GM23338 (cell line): ENCODE data around the gene CFAP97D2. TPM values are rescaled to one million over a fixed set of nuclear protein-coding genes. Genes with fewer than 3 reads are reported as not detected.

Source experiments
- ATAC-seq: fragments of 200-7000 bp; cut with Tn5 transposase; 3 replicates; pipeline ENCODE4 v1.9.1; 2020
- DNase-seq: peaks from one replicate; pipeline ENCODE4 v3.0.0-alpha.2; 2015; ENCODE audit warnings: low spot score
- H2AFZ ChIP-seq: fragments of 200-600 bp; sonication (generic); 2 replicates; pipeline ENCODE4 v1.8.0; 2016; ENCODE audit warnings: antibody characterized with exemption, mild to moderate bottlenecking, moderate library complexity
- H3F3A ChIP-seq: fragments of 200-600 bp; sonication (generic); replicated peaks from 2 replicates; pipeline ENCODE4 v1.8.0; 2017; ENCODE audit warnings: antibody characterized with exemption, mixed run types, low read depth
- H3K27ac ChIP-seq: fragments of 200-600 bp; sonication (generic); 2 replicates; pipeline ENCODE4 v1.6.1; 2016; ENCODE audit warnings: low read depth
- H3K27me3 ChIP-seq: fragments of 200-600 bp; sonication (generic); 2 replicates; pipeline ENCODE4 v1.8.0; 2016; ENCODE audit warnings: mild to moderate bottlenecking, mixed run types, moderate library complexity; ENCODE audit not compliant: insufficient read depth
- H3K36me3 ChIP-seq: fragments of 200-600 bp; sonication (generic); 2 replicates; pipeline ENCODE4 v1.8.0; 2016; ENCODE audit warnings: mild to moderate bottlenecking; ENCODE audit not compliant: insufficient read depth
- H3K4me1 ChIP-seq: fragments of 200-600 bp; sonication (generic); 2 replicates; pipeline ENCODE4 v1.8.0; 2016; ENCODE audit warnings: mild to moderate bottlenecking, moderate library complexity; ENCODE audit not compliant: insufficient read depth
- H3K4me2 ChIP-seq: fragments of 200-600 bp; sonication (generic); 2 replicates; pipeline ENCODE4 v1.7.1; 2017; ENCODE audit warnings: mixed run types
- H3K4me3 ChIP-seq: fragments of 200-600 bp; sonication (generic); 2 replicates; pipeline ENCODE4 v1.6.1; 2016; ENCODE audit warnings: mixed run types
- H3K79me2 ChIP-seq: fragments of 200-600 bp; sonication (generic); replicated peaks from 2 replicates; pipeline ENCODE4 v1.8.0; 2017; ENCODE audit warnings: mild to moderate bottlenecking; ENCODE audit not compliant: insufficient read depth
- H3K9me2 ChIP-seq: fragments of 200-600 bp; sonication (generic); 2 replicates; pipeline ENCODE4 v1.8.0; 2017; ENCODE audit not compliant: insufficient read depth
- H4K20me1 ChIP-seq: fragments of 200-600 bp; sonication (generic); replicated peaks from 2 replicates; pipeline ENCODE4 v1.8.0; 2017; ENCODE audit warnings: mild to moderate bottlenecking; ENCODE audit not compliant: insufficient read depth
- H3K27ac Mint-ChIP-seq: 2 replicates; pipeline ENCODE4 v1.8.0; 2020; ENCODE audit warnings: inconsistent platforms, mild to moderate bottlenecking, moderate library complexity, mixed read lengths
- H3K27me3 Mint-ChIP-seq: 3 replicates; pipeline ENCODE4 v1.8.0; 2022; ENCODE audit warnings: low read depth, mild to moderate bottlenecking, moderate library complexity, mixed read lengths, inconsistent platforms; ENCODE audit not compliant: insufficient read depth, poor library complexity
- H3K36me3 Mint-ChIP-seq: 3 replicates; pipeline ENCODE4 v1.8.0; 2021; ENCODE audit warnings: low read depth, mild to moderate bottlenecking, inconsistent platforms, moderate library complexity, mixed read lengths
- H3K4me1 Mint-ChIP-seq: 3 replicates; pipeline ENCODE4 v1.8.0; 2020; ENCODE audit warnings: mild to moderate bottlenecking, inconsistent platforms, mixed read lengths
- H3K4me3 Mint-ChIP-seq: 3 replicates; pipeline ENCODE4 v1.8.0; 2021; ENCODE audit warnings: moderate library complexity, mild to moderate bottlenecking, inconsistent platforms, mixed read lengths
- H3K9me3 Mint-ChIP-seq: 3 replicates; pipeline ENCODE4 v1.8.0; 2020; ENCODE audit warnings: moderate library complexity, mild to moderate bottlenecking, inconsistent platforms, mixed read lengths
- JUNB ChIP-seq: IDR thresholded peaks from one replicate; pipeline ENCODE4 v1.6.1; 2016; ENCODE audit warnings: antibody characterized with exemption; ENCODE audit not compliant: unreplicated experiment
- POLR2AphosphoS5 ChIP-seq: IDR thresholded peaks from 2 replicates; pipeline ENCODE4 v1.6.1; 2016; ENCODE audit warnings: antibody characterized with exemption, low read depth
- ZNF114 ChIP-seq: fragments of 250-450 bp; sonication (Bioruptor Pico); IDR thresholded peaks from 2 replicates; pipeline ENCODE4 v1.5.0; 2020; ENCODE audit warnings: mild to moderate bottlenecking, moderate library complexity
- polyA plus RNA-seq: library from polyadenylated mRNA; unstranded; fragments of >200 nt; fragmentation: Nextera tagmentation; extraction: Ambion mirVana; gene quantifications from 2 replicates; pipeline ENCODE4 v1.2.1, GENCODE V29; 2016
- total RNA-seq: library from RNA; depleted of rRNA; stranded (reverse); fragments of >200 nt; shearing (Covaris generic); gene quantifications from 2 replicates; pipeline ENCODE4 v1.2.3, GENCODE V29; 2014
- TF ChIP-seq, protein P1 (sequence below): fragments of 250-450 bp; sonication (Bioruptor Pico); IDR thresholded peaks from 2 replicates; pipeline ENCODE4 v1.5.0; 2020; ENCODE audit warnings: mild to moderate bottlenecking, moderate library complexity
- TF ChIP-seq, protein P2 (sequence below), 2 experiments: fragments of 200-600 bp in 1 of 2; sonication (generic) in 1 of 2; conservative IDR thresholded peaks; 2 replicates each; pipeline versions ENCODE4 v1.5.1 to v1.6.1; 2016 to 2017; ENCODE audit warnings: antibody characterized with exemption in 2 of 2, low read depth in 2 of 2, mild to moderate bottlenecking in 2 of 2, moderate library complexity in 1 of 2

Gene CFAP97D2
- total and polyA plus RNA-seq, 2 experiments from 2014 or later, result not detected

DNA sequence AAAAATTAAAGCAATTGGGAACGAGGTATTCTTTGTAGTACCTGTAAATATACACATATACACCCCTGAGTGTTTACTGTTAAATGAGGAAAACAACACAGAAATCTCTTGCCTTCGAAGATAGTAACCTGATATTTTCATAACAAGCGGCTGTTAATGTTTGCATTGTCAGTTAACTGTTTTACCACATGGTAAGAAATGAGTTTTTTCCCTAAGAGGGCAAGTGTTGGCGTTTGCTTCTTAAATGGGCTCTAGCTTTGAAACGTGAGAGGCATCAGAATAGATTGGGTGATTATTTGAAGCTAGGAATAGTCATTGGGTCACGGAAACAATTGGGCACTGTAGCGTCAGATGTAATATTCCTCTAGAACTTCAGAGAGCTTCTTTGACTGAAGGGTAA lies 80.3 kb downstream of the CFAP97D2 start (continued):
- TF ChIP-seq, protein P1, sequence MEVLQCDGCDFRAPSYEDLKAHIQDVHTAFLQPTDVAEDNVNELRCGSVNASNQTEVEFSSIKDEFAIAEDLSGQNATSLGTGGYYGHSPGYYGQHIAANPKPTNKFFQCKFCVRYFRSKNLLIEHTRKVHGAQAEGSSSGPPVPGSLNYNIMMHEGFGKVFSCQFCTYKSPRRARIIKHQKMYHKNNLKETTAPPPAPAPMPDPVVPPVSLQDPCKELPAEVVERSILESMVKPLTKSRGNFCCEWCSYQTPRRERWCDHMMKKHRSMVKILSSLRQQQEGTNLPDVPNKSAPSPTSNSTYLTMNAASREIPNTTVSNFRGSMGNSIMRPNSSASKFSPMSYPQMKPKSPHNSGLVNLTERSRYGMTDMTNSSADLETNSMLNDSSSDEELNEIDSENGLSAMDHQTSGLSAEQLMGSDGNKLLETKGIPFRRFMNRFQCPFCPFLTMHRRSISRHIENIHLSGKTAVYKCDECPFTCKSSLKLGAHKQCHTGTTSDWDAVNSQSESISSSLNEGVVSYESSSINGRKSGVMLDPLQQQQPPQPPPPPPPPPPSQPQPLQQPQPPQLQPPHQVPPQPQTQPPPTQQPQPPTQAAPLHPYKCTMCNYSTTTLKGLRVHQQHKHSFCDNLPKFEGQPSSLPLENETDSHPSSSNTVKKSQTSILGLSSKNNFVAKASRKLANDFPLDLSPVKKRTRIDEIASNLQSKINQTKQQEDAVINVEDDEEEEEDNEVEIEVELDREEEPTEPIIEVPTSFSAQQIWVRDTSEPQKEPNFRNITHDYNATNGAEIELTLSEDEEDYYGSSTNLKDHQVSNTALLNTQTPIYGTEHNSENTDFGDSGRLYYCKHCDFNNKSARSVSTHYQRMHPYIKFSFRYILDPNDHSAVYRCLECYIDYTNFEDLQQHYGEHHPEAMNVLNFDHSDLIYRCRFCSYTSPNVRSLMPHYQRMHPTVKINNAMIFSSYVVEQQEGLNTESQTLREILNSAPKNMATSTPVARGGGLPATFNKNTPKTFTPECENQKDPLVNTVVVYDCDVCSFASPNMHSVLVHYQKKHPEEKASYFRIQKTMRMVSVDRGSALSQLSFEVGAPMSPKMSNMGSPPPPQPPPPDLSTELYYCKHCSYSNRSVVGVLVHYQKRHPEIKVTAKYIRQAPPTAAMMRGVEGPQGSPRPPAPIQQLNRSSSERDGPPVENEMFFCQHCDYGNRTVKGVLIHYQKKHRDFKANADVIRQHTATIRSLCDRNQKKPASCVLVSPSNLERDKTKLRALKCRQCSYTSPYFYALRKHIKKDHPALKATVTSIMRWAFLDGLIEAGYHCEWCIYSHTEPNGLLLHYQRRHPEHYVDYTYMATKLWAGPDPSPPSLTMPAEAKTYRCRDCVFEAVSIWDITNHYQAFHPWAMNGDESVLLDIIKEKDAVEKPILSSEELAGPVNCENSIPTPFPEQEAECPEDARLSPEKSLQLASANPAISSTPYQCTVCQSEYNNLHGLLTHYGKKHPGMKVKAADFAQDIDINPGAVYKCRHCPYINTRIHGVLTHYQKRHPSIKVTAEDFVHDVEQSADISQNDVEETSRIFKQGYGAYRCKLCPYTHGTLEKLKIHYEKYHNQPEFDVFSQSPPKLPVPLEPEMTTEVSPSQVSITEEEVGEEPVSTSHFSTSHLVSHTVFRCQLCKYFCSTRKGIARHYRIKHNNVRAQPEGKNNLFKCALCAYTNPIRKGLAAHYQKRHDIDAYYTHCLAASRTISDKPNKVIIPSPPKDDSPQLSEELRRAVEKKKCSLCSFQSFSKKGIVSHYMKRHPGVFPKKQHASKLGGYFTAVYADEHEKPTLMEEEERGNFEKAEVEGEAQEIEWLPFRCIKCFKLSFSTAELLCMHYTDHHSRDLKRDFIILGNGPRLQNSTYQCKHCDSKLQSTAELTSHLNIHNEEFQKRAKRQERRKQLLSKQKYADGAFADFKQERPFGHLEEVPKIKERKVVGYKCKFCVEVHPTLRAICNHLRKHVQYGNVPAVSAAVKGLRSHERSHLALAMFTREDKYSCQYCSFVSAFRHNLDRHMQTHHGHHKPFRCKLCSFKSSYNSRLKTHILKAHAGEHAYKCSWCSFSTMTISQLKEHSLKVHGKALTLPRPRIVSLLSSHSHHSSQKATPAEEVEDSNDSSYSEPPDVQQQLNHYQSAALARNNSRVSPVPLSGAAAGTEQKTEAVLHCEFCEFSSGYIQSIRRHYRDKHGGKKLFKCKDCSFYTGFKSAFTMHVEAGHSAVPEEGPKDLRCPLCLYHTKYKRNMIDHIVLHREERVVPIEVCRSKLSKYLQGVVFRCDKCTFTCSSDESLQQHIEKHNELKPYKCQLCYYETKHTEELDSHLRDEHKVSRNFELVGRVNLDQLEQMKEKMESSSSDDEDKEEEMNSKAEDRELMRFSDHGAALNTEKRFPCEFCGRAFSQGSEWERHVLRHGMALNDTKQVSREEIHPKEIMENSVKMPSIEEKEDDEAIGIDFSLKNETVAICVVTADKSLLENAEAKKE (CRISPR knock-in tag), result no peak
- TF ChIP-seq, protein P2, sequence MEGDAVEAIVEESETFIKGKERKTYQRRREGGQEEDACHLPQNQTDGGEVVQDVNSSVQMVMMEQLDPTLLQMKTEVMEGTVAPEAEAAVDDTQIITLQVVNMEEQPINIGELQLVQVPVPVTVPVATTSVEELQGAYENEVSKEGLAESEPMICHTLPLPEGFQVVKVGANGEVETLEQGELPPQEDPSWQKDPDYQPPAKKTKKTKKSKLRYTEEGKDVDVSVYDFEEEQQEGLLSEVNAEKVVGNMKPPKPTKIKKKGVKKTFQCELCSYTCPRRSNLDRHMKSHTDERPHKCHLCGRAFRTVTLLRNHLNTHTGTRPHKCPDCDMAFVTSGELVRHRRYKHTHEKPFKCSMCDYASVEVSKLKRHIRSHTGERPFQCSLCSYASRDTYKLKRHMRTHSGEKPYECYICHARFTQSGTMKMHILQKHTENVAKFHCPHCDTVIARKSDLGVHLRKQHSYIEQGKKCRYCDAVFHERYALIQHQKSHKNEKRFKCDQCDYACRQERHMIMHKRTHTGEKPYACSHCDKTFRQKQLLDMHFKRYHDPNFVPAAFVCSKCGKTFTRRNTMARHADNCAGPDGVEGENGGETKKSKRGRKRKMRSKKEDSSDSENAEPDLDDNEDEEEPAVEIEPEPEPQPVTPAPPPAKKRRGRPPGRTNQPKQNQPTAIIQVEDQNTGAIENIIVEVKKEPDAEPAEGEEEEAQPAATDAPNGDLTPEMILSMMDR (conservative IDR thresholded peaks at IDR 0.05; ENCODE audit: low read depth in 2 of 2), result no peak

DNA sequence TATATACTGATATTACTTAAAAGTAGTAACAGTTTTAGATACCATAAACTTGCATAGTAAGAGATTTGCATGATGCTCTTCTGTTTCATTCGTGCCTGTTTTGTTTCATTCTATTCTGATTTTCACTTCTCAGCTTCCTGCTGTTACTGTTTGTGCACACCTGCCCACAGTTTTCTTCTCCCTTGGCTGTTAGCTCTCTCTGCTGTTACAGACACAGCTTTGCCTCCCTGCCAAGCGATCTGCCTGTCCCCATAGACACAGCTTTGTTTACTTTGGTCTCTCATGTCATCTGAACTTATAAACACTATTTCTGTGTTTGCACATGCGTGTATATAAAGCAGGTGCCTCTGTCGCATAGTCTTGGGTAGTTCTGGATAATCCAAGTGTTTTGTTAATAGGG lies 80.9 kb downstream of the CFAP97D2 start:
- Histone ChIP-seq H4K20me1 (peaks cover 17% of the 10 kb centered on the region; the same call in 1 of the 2 replicates), H3K4me1 (peaks cover 26% of the 10 kb centered on the region), H3K27ac (no peak overlapping the region), H3K4me2 (no peak overlapping the region), H3K4me3 (no peak overlapping the region), H3F3A (0 out of 2 replicates have a peak, but pooled peaks cover 5% of the 10 kb centered on the region), H3K27me3 (no peaks in the 10 kb centered on the region), H3K36me3 (peaks cover 65% of the 10 kb centered on the region), H3K9me2 (no peaks in the 10 kb centered on the region), H3K79me2 (peaks cover 6% of the 10 kb centered on the region), H2AFZ (no peak overlapping the region)
- Mint-ChIP-seq H3K9me3 (no peaks in the 10 kb centered on the region), H3K27ac (no peak overlapping the region), H3K4me1 (peaks cover 26% of the 10 kb centered on the region), H3K4me3 (no peak overlapping the region), H3K27me3 (peaks cover 2% of the 10 kb centered on the region), H3K36me3 (peaks cover 88% of the 10 kb centered on the region)
- DNase-seq, result no peak
- ATAC-seq, result no peak
- TF ChIP-seq, protein P2 (conservative IDR thresholded peaks at IDR 0.05; ENCODE audit: low read depth in 2 of 2), result no peak
- TF ChIP-seq JUNB, result no peak
- TF ChIP-seq, protein P1 (CRISPR knock-in tag), result no peak
- no peak for TF ChIP-seq POLR2AphosphoS5
- TF ChIP-seq ZNF114 (CRISPR knock-in tag), result no peak
